HepG2 (cell line): Measurements from ENCODE around the gene ZNF524. TPM values are rescaled to one million over a fixed set of nuclear protein-coding genes. Genes with fewer than 3 reads are reported as not detected.

Source experiments
- DR1 ChIP-seq: sonication (generic); formaldehyde crosslinking; IDR thresholded peaks from 2 replicates; pipeline ENCODE4 v1.8.0; 2021; ENCODE audit warnings: mild to moderate bottlenecking, missing genetic modification reagents, inconsistent platforms
- ERF ChIP-seq: IDR thresholded peaks from 2 replicates; pipeline ENCODE4 v1.6.1; 2018; ENCODE audit warnings: missing biosample characterization, missing genetic modification reagents
- FOXM1 ChIP-seq: sonication (generic); formaldehyde crosslinking; IDR thresholded peaks from 2 replicates; pipeline ENCODE4 v1.5.0; 2020; ENCODE audit warnings: missing genetic modification reagents
- KDM2A ChIP-seq: sonication (generic); formaldehyde crosslinking; IDR thresholded peaks from 2 replicates; pipeline ENCODE4 v1.4.0; 2020; ENCODE audit warnings: low read depth, missing genetic modification reagents, borderline replicate concordance
- MAFG ChIP-seq: sonication (generic); formaldehyde crosslinking; IDR thresholded peaks from 2 replicates; pipeline ENCODE4 v1.5.1; 2020; ENCODE audit warnings: mild to moderate bottlenecking, missing genetic modification reagents
- MTA3 ChIP-seq: sonication (generic); formaldehyde crosslinking; IDR thresholded peaks from 2 replicates; pipeline ENCODE4 v1.4.0; 2020; ENCODE audit warnings: missing genetic modification reagents
- NONO ChIP-seq, 2 experiments: fragments of 450-650 bp in 1 of 2; sonication (generic) in 1 of 2; formaldehyde crosslinking in 1 of 2; IDR thresholded peaks in 1 of 2; conservative IDR thresholded peaks in 1 of 2; 2 replicates each; pipeline versions ENCODE4 v1.6.1 to v1.8.0; 2017 to 2022; ENCODE audit warnings: mild to moderate bottlenecking in 1 of 2, missing genetic modification reagents in 1 of 2, moderate library complexity in 1 of 2
- PAF1 ChIP-seq: IDR thresholded peaks from 2 replicates; pipeline ENCODE4 v1.6.1; 2016; ENCODE audit warnings: missing genetic modification reagents, missing compliant biosample characterization
- RARG ChIP-seq: sonication (generic); formaldehyde crosslinking; IDR thresholded peaks from 2 replicates; pipeline ENCODE4 v1.4.0; 2020; ENCODE audit warnings: low read depth, mild to moderate bottlenecking, missing genetic modification reagents
- ZFAT ChIP-seq: sonication (generic); formaldehyde crosslinking; conservative IDR thresholded peaks from 2 replicates; pipeline ENCODE4 v1.8.1; 2023; ENCODE audit warnings: missing genetic modification reagents, inconsistent platforms
- ZNF20 ChIP-seq: sonication (generic); formaldehyde crosslinking; IDR thresholded peaks from 2 replicates; pipeline ENCODE4 v1.4.0; 2020; ENCODE audit warnings: mild to moderate bottlenecking, moderate library complexity, missing genetic modification reagents
- ZNF33B ChIP-seq: sonication (generic); formaldehyde crosslinking; IDR thresholded peaks from 2 replicates; pipeline ENCODE4 v1.5.1; 2020; ENCODE audit warnings: mild to moderate bottlenecking, missing genetic modification reagents
- ZNF652 ChIP-seq: IDR thresholded peaks from 2 replicates; pipeline ENCODE4 v1.6.1; 2016; ENCODE audit warnings: low read depth, borderline replicate concordance
- polyA plus RNA-seq, 8 experiments: library from polyadenylated mRNA; depleted of rRNA in 3 of 8; stranded (reverse) in 7 of 8; unstranded in 1 of 8; fragments of >200 nt; fragmentation: Illumina TruSeq in 4 of 8; extraction: Trizol in 4 of 8; gene quantifications; 2 replicates each; pipeline versions ENCODE4 v1.2.1 to v1.2.3, GENCODE V29; 2011 to 2016; ENCODE audit warnings: low read depth in 4 of 8, missing spikeins in 1 of 8, mixed read lengths in 1 of 8; ENCODE audit not compliant: insufficient read depth in 1 of 8
- total RNA-seq, 5 experiments: library from RNA; depleted of rRNA; stranded (reverse); fragments of >200 nt; fragmentation: Illumina TruSeq; extraction: Trizol; gene quantifications; 2 replicates each; pipeline ENCODE4 v1.2.3, GENCODE V29; 2016; ENCODE audit warnings: low read depth in 1 of 5
- TF ChIP-seq, protein P1 (sequence below): sonication (generic); formaldehyde crosslinking; IDR thresholded peaks from 2 replicates; pipeline ENCODE4 v1.5.1; 2020; ENCODE audit warnings: missing genetic modification reagents, mild to moderate bottlenecking, borderline replicate concordance
- TF ChIP-seq, protein P2 (sequence below): IDR thresholded peaks from 2 replicates; pipeline ENCODE4 v1.6.1; 2016; ENCODE audit warnings: missing biosample characterization, missing genetic modification reagents, low read depth
- TF ChIP-seq, protein P3 (sequence below): sonication (generic); formaldehyde crosslinking; IDR thresholded peaks from 2 replicates; pipeline ENCODE4 v1.4.0; 2020; ENCODE audit warnings: mild to moderate bottlenecking, low read depth, missing genetic modification reagents
- TF ChIP-seq, protein P4 (sequence below): sonication (generic); formaldehyde crosslinking; IDR thresholded peaks from 2 replicates; pipeline ENCODE4 v1.4.0; 2020; ENCODE audit warnings: missing genetic modification reagents, borderline replicate concordance
- TF ChIP-seq, protein P5 (sequence below): sonication (generic); formaldehyde crosslinking; IDR thresholded peaks from 2 replicates; pipeline ENCODE4 v1.4.0; 2020; ENCODE audit warnings: low read depth, mild to moderate bottlenecking, missing genetic modification reagents
- TF ChIP-seq, protein P6 (sequence below): sonication (generic); formaldehyde crosslinking; IDR thresholded peaks from 2 replicates; pipeline ENCODE4 v1.4.0; 2020; ENCODE audit warnings: mild to moderate bottlenecking, missing genetic modification reagents

The ZNF524 gene
- total and polyA plus RNA-seq, 2 of the 13 experiments (the other 11 are each of a cell fraction or from before 2014, with no cell fraction given) = 3.2 to 4.6 TPM

DNA sequence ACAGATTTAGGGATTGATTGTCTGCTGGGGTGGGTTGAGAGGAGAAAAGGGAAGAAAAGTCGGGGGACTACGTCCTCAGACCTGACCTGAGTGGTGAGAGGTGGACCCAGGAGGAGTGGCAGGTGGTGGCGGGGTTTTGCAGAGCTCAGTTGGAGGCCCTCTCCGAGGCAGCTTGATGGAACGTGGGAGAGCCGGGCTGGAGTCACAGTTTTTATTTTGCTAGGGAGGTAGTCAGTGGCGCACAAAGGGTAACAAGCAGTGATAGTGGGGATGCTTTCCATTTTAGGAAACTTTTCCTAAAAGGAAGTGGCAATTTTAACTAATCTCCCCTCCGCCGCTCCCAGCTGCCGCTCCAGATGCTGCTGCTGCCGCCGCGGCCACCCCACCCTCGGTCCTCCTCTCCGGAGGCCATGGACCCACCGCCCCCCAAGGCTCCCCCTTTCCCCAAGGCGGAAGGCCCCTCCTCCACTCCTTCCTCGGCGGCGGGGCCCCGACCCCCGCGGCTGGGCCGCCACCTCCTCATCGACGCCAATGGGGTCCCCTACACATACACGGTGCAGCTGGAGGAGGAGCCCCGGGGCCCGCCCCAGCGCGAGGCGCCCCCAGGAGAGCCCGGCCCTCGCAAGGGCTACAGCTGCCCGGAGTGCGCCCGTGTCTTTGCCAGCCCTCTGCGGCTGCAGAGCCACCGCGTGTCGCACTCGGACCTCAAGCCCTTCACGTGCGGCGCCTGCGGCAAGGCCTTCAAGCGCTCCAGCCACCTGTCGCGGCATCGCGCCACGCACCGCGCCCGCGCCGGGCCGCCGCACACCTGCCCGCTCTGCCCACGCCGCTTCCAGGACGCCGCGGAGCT, 42.3 kb downstream of the ZNF524 start (continued):
- TF ChIP-seq PAF1 = no peak
- TF ChIP-seq FOXM1 (CRISPR knock-in tag) = no peak
- no peak for TF ChIP-seq NONO (IDR thresholded peaks at IDR 0.05)
- TF ChIP-seq NONO (CRISPR knock-in tag; conservative IDR thresholded peaks at IDR 0.05) = peak; percentile 32; the same call in 1 of the 2 replicates
- TF ChIP-seq, protein P1, sequence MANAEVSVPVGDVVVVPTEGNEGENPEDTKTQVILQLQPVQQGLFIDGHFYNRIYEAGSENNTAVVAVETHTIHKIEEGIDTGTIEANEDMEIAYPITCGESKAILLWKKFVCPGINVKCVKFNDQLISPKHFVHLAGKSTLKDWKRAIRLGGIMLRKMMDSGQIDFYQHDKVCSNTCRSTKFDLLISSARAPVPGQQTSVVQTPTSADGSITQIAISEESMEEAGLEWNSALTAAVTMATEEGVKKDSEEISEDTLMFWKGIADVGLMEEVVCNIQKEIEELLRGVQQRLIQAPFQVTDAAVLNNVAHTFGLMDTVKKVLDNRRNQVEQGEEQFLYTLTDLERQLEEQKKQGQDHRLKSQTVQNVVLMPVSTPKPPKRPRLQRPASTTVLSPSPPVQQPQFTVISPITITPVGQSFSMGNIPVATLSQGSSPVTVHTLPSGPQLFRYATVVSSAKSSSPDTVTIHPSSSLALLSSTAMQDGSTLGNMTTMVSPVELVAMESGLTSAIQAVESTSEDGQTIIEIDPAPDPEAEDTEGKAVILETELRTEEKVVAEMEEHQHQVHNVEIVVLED (CRISPR knock-in tag) = no peak
- TF ChIP-seq ZNF20 = no peak
- TF ChIP-seq ZNF33B (CRISPR knock-in tag) = no peak
- TF ChIP-seq ZFAT (CRISPR knock-in tag) = no peak
- TF ChIP-seq MTA3 (CRISPR knock-in tag) = no peak
- no peak for TF ChIP-seq MAFG (CRISPR knock-in tag)
- peak; percentile 56 for TF ChIP-seq KDM2A
- no peak for TF ChIP-seq ZNF652
- TF ChIP-seq, protein P2, sequence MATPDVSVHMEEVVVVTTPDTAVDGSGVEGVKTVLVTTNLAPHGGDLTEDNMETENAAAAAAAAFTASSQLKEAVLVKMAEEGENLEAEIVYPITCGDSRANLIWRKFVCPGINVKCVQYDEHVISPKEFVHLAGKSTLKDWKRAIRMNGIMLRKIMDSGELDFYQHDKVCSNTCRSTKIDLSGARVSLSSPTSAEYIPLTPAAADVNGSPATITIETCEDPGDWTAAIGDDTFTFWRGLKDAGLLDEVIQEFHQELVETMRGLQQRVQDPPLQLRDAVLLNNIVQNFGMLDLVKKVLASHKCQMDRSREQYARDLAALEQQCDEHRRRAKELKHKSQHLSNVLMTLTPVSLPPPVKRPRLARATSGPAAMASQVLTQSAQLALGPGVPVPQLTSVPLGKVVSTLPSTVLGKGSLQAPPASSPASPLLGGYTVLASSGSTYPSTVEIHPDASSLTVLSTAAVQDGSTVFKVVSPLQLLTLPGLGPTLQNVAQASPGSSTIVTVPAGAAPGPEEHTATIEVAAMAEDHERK = no peak
- TF ChIP-seq ERF (CRISPR knock-in tag) = no peak; the same call in 1 of the 2 replicates
- no peak for TF ChIP-seq RARG
- TF ChIP-seq, protein P3, sequence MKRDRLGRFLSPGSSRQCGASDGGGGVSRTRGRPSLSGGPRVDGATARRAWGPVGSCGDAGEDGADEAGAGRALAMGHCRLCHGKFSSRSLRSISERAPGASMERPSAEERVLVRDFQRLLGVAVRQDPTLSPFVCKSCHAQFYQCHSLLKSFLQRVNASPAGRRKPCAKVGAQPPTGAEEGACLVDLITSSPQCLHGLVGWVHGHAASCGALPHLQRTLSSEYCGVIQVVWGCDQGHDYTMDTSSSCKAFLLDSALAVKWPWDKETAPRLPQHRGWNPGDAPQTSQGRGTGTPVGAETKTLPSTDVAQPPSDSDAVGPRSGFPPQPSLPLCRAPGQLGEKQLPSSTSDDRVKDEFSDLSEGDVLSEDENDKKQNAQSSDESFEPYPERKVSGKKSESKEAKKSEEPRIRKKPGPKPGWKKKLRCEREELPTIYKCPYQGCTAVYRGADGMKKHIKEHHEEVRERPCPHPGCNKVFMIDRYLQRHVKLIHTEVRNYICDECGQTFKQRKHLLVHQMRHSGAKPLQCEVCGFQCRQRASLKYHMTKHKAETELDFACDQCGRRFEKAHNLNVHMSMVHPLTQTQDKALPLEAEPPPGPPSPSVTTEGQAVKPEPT (CRISPR knock-in tag) = no peak
- TF ChIP-seq, protein P4, sequence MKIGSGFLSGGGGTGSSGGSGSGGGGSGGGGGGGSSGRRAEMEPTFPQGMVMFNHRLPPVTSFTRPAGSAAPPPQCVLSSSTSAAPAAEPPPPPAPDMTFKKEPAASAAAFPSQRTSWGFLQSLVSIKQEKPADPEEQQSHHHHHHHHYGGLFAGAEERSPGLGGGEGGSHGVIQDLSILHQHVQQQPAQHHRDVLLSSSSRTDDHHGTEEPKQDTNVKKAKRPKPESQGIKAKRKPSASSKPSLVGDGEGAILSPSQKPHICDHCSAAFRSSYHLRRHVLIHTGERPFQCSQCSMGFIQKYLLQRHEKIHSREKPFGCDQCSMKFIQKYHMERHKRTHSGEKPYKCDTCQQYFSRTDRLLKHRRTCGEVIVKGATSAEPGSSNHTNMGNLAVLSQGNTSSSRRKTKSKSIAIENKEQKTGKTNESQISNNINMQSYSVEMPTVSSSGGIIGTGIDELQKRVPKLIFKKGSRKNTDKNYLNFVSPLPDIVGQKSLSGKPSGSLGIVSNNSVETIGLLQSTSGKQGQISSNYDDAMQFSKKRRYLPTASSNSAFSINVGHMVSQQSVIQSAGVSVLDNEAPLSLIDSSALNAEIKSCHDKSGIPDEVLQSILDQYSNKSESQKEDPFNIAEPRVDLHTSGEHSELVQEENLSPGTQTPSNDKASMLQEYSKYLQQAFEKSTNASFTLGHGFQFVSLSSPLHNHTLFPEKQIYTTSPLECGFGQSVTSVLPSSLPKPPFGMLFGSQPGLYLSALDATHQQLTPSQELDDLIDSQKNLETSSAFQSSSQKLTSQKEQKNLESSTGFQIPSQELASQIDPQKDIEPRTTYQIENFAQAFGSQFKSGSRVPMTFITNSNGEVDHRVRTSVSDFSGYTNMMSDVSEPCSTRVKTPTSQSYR (CRISPR knock-in tag) = no peak
- TF ChIP-seq, protein P5, sequence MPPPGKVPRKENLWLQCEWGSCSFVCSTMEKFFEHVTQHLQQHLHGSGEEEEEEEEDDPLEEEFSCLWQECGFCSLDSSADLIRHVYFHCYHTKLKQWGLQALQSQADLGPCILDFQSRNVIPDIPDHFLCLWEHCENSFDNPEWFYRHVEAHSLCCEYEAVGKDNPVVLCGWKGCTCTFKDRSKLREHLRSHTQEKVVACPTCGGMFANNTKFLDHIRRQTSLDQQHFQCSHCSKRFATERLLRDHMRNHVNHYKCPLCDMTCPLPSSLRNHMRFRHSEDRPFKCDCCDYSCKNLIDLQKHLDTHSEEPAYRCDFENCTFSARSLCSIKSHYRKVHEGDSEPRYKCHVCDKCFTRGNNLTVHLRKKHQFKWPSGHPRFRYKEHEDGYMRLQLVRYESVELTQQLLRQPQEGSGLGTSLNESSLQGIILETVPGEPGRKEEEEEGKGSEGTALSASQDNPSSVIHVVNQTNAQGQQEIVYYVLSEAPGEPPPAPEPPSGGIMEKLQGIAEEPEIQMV (CRISPR knock-in tag) = no peak
- TF ChIP-seq, protein P6, sequence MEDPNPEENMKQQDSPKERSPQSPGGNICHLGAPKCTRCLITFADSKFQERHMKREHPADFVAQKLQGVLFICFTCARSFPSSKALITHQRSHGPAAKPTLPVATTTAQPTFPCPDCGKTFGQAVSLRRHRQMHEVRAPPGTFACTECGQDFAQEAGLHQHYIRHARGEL (CRISPR knock-in tag) = no peak
- TF ChIP-seq DR1 = no peak
